ENCODE results near the gene CASP7.

GRCh38 chr10:113735913-113736312, 56.2 kb downstream of the CASP7 start:
- TF ChIP-seq CTCF (IDR thresholded peaks at IDR 0.05), result peak in 1 of 5 experiments; percentile 23
- no peak for TF ChIP-seq POLR2A (IDR thresholded peaks at IDR 0.05)
- TF ChIP-seq POLR2AphosphoS5 (IDR thresholded peaks at IDR 0.05), result no peak
